Loucy (cell line): ENCODE results near the gene NPAS1.

Experiments used
- CTCF ChIP-seq: fragments of 200-600 bp; sonication (generic); conservative IDR thresholded peaks from 2 replicates; pipeline ENCODE4 v1.5.1; 2014; ENCODE audit warnings: mild to moderate bottlenecking, antibody characterized with exemption, low read length
- EZH2phosphoT487 ChIP-seq: fragments of 200-600 bp; IDR thresholded peaks from 2 replicates; pipeline ENCODE4 v1.6.1; 2018; ENCODE audit warnings: antibody characterized with exemption, mild to moderate bottlenecking, moderate library complexity, borderline replicate concordance

- TF ChIP-seq CTCF (no peak), EZH2phosphoT487 (no peak)
These were observed 51.1 kb downstream of the NPAS1 start for GRCh38 chr19:47070756-47071155.
